Stimulated activated CD4-positive, alpha-beta T cell treated with anti-CD3 and anti-CD28 coated beads, Interleukin-4, amount 100 ng/mL, for 4 hours (primary cell): ENCODE data around the gene E2F7.

Source experiments
- DNase-seq, 2 experiments: peaks; one replicate each; pipeline ENCODE4 v3.0.0-alpha.2; 2020

E2F7 gene

GRCh38 chr12:77062846-77063461 lies 2.4 kb downstream of the E2F7 start:
- no peak for DNase-seq

GRCh38 chr12:77062396-77062795 lies 3.0 kb downstream of the E2F7 start:
- DNase-seq, result no peak

GRCh38 chr12:77060883-77061240 lies 4.5 kb downstream of the E2F7 start:
- DNase-seq, result no peak

- no peak for DNase-seq
Observed at GRCh38 chr12:77060136-77060882, 5.1 kb downstream of the E2F7 start.

- DNase-seq, result no peak
Observed at GRCh38 chr12:77058740-77059139, 6.6 kb downstream of the E2F7 start.

GRCh38 chr12:77054851-77055250 lies 10.5 kb downstream of the E2F7 start:
- no peak for DNase-seq

- no peak for DNase-seq
Observed at GRCh38 chr12:77053259-77053658, 12.1 kb downstream of the E2F7 start.

GRCh38 chr12:77049767-77050353 lies 15.5 kb downstream of the E2F7 start:
- no peak for DNase-seq

- no peak for DNase-seq
Observed at GRCh38 chr12:77047341-77048109, 17.8 kb downstream of the E2F7 start.

GRCh38 chr12:77046468-77046867 lies 18.9 kb downstream of the E2F7 start:
- DNase-seq, result no peak

- no peak for DNase-seq
Observed at GRCh38 chr12:77045183-77045582, 20.2 kb downstream of the E2F7 start.

- DNase-seq, result no peak
Observed at GRCh38 chr12:77044721-77045120, 20.6 kb downstream of the E2F7 start.

GRCh38 chr12:77042833-77043232 lies 22.5 kb downstream of the E2F7 start:
- DNase-seq, result no peak

GRCh38 chr12:77040231-77040630 lies 25.1 kb downstream of the E2F7 start:
- no peak for DNase-seq

- DNase-seq, result no peak
Observed at GRCh38 chr12:77035226-77035625, 30.1 kb downstream of the E2F7 start.

GRCh38 chr12:77033658-77034536 lies 31.5 kb downstream of the E2F7 start:
- no peak for DNase-seq

GRCh38 chr12:77032406-77032805 lies 33.0 kb downstream of the E2F7 start:
- no peak for DNase-seq

- no peak for DNase-seq
Observed at GRCh38 chr12:77031745-77032144, 33.6 kb downstream of the E2F7 start.

- DNase-seq, result no peak
Observed at GRCh38 chr12:77025782-77026314, 39.5 kb downstream of the E2F7 start.

GRCh38 chr12:77023501-77023900 lies 41.9 kb downstream of the E2F7 start:
- no peak for DNase-seq

GRCh38 chr12:77019920-77020319 lies 45.4 kb downstream of the E2F7 start:
- no peak for DNase-seq

GRCh38 chr12:77016606-77017005 lies 48.8 kb downstream of the E2F7 start:
- DNase-seq, result no peak
